22Rv1 (cell line): ENCODE results near the gene N4BP2L2.

Experiments used
- CTCF ChIP-seq: fragments of 450-650 bp; IDR thresholded peaks from 2 replicates; pipeline ENCODE4 v1.5.1; 2017; ENCODE audit warnings: mild to moderate bottlenecking
- ZFX ChIP-seq: fragments of 450-650 bp; IDR thresholded peaks from 2 replicates; pipeline ENCODE4 v1.6.1; 2017; ENCODE audit warnings: antibody characterized with exemption, borderline replicate concordance

- no peak for TF ChIP-seq CTCF
- no peak for TF ChIP-seq ZFX
These were observed 43.7 kb upstream of the N4BP2L2 start for GRCh38 chr13:32582281-32582680.
